Right renal cortex interstitium (tissue), 3 donors: ENCODE results near the gene NMRK1. TPM values are rescaled to one million over a fixed set of nuclear protein-coding genes. Genes with fewer than 3 reads are reported as not detected.

Experiments
- DNase-seq, 3 donors: peaks; one replicate each; pipeline ENCODE4 v3.0.0-alpha.2; 2013; ENCODE audit warnings: low read depth in 3 of 3, low spot score in 2 of 3
- polyA plus RNA-seq, 3 donors: library from polyadenylated mRNA; unstranded; fragments of 120-200 nt; gene quantifications; one replicate each; pipeline ENCODE4 v1.2.1, GENCODE V29; 2013; ENCODE audit not compliant: insufficient read length in 3 of 3

The NMRK1 gene
- polyA plus RNA-seq, 3 donors = 13.6 to 31.4 (median 25.6) TPM

DNA sequence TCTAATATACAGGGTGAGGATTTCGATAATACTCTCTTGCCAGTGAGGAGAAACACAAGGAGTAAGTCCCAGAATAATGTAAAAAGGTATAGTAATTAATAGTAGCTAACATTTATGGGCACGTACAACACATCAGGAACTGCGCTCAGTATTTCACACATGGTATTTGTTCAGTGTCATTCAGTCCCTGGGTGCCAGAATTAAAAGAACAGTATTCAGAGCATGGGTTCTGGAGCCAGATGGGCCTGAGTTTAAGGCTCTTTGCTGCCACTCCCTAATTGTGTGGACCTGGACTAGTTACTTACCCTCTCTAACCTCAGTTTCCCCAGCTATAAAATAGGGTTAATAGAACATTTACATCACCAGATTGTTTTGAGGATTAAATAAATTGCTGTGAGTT lies 16.7 kb upstream of the NMRK1 start:
- DNase-seq = no peak

DNA sequence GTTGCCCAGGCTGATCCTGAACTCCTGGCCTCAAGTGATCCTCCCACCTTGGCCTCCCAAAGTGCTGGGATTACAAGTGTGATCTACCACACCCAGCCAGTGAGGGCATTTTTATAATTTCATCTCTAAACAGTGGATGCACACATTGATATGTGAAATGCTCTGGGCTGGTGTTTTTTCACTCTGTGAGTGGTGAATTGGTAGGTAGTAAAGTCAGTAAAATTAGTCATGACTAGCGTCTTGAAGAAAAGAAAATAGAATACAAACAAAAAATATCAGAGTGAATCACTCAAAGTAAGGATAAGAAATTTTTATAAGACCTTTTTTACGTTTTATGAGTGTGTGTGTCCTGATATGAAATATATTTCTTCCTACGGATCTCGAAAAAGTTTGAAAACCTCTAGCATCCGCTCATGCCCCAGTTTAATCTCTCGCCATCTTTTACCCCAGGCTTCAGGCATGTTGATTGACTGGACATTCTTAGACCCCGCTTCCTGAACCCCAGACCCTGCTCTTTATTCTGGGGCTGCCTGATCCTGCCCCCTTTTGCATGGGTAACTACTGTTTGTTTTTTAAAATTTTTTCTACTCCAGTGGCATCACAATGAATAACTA lies 14.3 kb upstream of the NMRK1 start:
- no peak for DNase-seq

- DNase-seq = no peak
Measured at GRCh38 chr9:75101004-75101588, 13.1 kb upstream of the NMRK1 start.

DNA sequence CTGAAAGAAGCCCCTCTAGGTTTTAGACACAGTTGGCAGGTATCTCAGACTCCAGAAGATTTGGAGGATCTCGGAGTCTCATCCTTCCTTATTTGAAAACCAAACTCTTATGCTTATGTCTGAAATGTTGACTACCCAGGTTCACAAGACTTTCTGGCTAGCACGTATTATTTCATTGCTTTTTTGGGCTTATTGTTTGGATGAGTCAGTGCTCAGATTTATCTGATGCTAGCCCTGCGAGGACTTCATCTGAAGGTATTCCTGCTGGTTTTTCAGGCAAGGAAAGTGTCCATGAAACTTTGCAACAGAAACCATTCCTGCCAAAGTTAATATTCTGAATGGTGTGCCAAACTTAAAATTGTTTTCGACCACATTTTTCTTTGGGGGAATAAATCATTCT lies 8.8 kb upstream of the NMRK1 start:
- DNase-seq = no peak

GRCh38 chr9:75092766-75093165 lies 4.8 kb upstream of the NMRK1 start:
- no peak for DNase-seq

- no peak for DNase-seq
Measured at GRCh38 chr9:75090579-75090978, 2.6 kb upstream of the NMRK1 start.

- DNase-seq = no peak
Measured at GRCh38 chr9:75089373-75089766, 1.4 kb upstream of the NMRK1 start.

DNA sequence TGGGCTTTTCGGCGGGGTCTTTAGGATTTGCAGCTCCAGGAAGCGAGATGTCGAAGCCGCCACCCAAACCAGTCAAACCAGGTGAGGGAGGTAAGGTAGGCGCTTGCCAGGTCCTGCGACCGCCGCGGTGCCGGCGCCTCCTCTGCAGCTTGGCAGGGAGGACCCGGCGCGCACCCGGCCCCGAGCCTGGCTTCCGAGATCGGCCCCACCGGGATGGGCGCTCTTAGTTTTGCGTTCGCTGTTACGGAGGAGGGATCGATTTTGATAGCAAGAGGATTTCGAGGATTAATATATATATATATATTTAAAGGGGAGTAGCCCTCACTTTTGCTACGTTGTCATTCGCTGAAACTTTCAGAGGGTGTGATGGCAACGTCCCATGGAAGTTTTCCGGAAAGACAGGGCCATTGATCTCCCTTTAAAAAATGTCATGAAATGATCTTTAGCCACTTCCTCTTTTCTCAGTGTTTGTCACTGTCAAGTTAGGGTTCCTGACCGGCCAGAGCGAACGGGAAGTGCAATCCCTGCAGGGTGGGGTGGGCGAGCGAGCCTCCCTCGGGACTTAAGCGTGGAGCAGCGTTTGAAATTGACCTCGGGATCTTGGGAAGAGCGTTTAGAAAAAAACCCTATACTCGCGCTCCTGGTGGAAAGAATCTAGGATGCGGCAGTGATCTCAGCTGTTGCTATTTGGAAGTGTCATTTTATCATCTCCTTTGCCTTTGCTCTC lies 854 bp upstream of the NMRK1 start:
- DNase-seq = peak; percentile 19 to 45 (median 33)

DNA sequence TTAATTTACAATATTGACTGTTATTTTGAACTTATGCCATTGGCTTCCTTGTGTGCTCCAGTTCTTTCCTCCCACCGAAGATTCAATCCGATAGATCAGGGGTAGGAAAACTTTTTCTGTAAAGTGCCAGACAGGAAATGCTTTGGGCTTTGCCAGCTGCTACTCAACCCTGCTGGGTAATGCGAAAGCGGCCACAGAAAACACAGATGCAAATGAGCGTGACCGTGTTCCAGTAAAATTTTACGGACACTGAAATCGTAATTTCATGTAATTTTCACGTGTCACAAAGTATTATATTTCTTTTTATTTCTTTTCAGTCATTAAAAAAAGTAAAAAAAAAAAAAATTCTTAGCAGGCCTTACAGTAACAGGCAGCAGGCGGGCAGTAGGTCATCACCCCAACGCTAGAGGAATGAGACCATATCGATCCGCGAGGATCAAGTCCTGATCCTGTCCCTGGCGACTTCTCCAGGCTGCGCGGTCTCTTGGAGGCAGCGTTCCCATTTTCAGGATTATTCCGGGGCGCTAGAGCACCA lies 599 bp downstream of the NMRK1 start:
- no peak for DNase-seq

- no peak for DNase-seq
Measured at GRCh38 chr9:75086541-75087288, 1.2 kb downstream of the NMRK1 start.

DNA sequence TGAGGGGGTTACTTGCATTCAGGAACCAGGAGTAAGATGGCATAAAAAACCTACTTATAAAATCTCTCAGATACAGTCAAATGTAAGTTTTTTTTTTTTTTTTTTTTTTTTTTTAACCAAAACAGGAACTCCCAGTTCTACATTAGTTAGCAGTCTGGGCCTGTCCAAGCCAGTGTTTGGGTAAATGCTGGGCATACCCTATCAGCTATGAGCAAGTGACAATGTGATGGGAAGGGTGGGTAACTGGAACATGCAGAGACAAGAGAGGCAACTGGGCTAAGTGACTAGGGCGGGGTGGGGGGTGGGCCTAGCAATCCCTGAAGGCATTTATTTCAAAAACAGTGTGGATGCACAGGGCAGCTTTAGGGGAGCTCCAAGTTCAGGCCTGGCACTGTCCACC lies 2.3 kb downstream of the NMRK1 start:
- no peak for DNase-seq

GRCh38 chr9:75084081-75084672 lies 3.8 kb downstream of the NMRK1 start:
- no peak for DNase-seq

DNA sequence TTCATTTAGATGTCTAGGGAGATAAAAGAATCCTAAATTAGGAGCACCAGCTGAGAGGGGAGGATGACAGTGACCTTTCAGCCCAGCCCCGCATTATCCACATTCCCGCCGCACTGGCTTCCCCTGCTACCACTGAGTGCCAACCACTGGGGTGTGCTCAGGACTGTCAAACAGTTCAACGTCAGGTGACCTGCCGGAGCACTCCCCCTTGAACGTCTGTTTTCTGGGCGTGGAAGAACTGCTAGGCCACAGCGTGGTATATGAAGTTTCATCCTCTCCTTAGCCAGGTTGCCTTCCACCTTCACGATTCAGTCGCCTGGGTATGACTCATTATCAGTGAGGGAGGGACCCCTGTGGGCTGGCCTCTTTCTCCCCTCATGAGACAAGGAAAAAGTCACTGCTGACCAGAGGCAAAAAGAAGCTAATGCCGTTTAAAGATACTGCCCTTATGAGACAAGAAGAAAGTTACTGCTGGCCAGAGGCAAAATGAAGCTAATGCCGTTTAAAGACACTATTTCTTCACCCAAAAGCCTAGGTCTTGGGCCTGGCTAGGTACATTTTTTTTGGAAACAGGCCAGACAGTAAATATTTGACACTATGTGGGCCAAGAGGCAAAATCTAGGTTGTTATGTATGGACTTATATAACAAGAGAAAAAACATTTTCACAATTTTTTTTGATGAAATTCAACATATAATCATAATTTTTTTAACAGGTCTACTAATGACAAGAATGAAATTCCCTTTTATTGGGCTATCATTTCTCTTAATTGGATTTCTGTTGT lies 4.6 kb downstream of the NMRK1 start:
- DNase-seq = peak in 1 of 3 donors; percentile 15

- no peak for DNase-seq
Measured at GRCh38 chr9:75081632-75082031, 6.3 kb downstream of the NMRK1 start.

GRCh38 chr9:75072895-75073294 lies 15.1 kb downstream of the NMRK1 start:
- DNase-seq = no peak

GRCh38 chr9:75071530-75072122 lies 16.3 kb downstream of the NMRK1 start:
- DNase-seq = no peak

DNA sequence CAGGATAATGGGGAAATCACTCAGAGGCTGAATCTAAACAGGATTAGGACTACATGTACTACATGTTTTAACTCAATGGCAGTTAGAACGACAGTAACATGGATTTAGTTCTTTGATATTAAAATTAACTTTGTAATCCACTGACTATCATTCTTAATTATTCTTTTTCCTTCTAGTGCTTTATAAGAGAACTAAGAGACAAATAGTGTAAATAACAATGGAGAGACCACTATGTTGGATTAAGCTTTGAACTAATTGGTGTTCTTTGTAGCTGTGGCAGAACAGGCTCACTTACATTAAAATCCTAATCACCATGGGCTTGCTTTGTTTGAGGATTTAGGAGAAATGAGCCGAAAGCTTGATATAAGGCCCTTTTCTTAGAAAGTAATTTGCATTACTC lies 18.8 kb downstream of the NMRK1 start:
- no peak for DNase-seq

GRCh38 chr9:75067894-75068293 lies 20.1 kb downstream of the NMRK1 start:
- no peak for DNase-seq

- no peak for DNase-seq
Measured at GRCh38 chr9:75065510-75065909, 22.4 kb downstream of the NMRK1 start.
